DMS 273 treated with DMSO at 0.1 percent for 48 hours (cell line): ENCODE results near the gene UBP1.
"Not testable (repeated sequence)": the region's sequence is repeated elsewhere in the genome, so short reads cannot be mapped to it uniquely, and the experiment has no call there.

Experiments used
- DNase-seq: peaks from one replicate; lab custom pipeline; 2025; lab: John Stamatoyannopoulos, UW

Gene UBP1

GRCh38 chr3:33391255-33391995 is 48.8 kb downstream of the UBP1 start:
- DNase-seq = no peak

- DNase-seq = no peak
Observed at GRCh38 chr3:33389908-33390307, 50.3 kb downstream of the UBP1 start.

DNA sequence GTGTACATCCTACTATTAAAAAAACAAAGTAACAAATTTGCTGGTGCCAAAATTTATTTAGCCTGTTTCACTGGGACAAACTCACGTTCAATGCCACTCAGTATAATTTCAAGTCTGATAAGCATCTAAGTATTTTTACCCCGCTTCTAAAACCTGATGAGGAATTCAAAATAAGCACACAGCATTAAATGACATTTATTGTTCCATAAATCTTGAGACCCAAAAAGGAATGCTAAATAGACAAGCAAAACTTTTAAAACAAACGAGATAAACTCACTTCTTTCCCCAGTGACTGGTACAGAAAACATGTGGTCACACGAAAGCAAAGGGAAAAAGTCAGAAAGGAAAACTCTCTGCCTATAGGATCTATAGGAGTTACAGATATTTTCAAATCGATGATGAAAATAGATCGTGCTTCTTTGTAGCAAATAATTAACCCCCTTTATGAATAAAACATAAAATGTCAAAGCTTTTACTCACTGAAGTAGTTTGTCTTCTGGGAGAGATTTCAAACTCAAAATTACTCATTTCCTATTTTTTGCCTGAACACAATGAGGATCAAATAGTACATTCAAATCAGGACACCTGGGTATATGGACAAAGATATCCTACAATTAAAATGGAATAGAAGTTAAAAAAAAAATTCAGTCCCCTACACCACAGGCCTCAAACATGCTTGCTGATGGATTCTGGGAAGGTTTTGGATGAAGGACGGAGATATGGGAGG is 51.7 kb downstream of the UBP1 start:
- no peak for DNase-seq

DNA sequence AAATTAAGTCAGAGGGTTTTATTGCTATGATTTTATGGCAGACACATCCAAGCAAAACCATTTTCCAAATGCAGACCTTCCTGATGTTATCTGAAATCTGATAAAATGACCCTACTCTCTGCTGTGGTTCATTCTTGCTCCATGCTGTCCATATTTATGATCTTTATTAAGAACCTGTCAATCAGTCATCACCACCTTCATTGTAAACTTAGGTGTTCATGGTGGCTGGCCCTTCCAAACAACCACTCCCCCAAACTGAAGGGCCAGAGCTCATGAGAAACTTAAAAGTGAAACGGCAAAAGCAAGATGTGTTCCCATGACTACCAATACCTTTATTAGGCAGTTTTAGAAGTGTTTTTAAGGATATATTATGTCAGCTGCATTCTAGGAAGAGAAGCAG is 53.6 kb downstream of the UBP1 start:
- DNase-seq = no peak

- no peak for DNase-seq
Observed at GRCh38 chr3:33385423-33385822, 54.8 kb downstream of the UBP1 start.

GRCh38 chr3:33383951-33384350 is 56.3 kb downstream of the UBP1 start:
- no peak for DNase-seq

DNA sequence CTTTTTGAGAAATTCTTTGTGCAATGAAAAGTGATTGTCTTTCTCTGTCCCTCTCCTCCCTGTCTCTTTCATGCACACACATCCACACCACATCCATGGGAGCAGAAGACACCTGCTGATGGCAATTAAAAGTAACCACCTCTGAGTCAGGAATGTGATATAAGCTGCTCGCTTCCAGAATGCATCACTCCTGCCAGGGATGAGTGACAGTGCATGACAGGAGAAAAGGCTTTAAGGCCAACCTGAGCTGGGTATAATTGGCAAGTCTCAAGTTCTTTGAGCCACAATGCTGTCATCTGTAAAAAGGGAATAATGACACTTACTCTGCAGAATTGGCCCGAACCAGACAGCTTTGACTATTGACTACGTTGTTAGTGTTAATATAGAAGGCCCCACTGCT is 59.6 kb downstream of the UBP1 start:
- no peak for DNase-seq

DNA sequence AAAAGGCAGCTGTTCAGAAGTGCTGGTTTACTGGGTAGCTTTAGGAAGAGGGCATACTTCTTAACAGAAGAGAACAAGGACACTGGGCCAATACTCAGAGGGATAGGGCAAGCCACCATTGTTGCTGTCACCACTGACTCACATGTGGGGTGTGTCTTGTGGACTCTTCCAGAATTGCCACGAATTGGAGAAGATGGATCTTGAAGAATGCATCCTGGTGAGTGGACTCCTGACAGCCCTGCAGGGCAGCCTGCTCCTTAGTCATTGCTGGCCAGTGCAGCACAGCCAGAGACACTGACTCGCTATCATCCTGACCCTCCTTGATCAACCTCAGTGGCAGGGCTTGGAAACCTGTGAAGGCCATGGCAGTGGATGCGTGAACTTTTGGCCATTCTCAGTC is 62.3 kb downstream of the UBP1 start:
- DNase-seq = no peak

DNA sequence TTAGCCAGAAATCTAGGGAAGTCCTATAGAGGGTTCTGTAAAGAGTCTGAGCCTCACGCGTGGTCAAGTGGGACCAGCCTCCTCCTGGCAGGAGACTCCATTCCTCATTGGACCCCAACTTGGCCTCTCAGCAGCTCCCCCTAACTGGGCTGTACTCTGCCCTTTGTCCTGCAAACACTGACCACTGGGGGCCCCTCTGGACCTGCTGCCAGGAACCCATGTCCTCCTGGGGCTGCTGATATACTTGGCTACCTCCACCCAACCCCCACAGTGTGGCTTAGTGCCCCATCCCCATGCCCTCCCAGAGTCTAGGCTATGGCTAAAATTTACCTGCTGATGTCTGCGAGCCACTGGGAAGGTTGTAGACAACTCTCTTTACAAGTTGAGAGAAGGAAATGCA is 62.7 kb downstream of the UBP1 start:
- DNase-seq = no peak

DNA sequence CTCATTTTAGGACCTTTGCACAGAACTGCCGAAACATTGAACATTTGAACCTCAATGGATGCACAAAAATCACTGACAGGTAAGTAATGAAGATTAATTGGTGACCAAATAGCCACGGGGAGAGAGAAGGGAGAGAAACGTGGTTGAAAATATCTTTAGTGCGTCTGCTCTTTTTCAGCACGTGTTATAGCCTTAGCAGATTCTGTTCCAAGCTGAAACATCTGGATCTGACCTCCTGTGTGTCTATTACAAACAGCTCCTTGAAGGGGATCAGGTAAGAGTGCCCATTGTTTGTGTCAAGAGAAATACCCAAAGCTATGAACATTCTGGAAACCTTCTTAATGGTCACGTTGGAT is 67.1 kb downstream of the UBP1 start:
- no peak for DNase-seq

DNA sequence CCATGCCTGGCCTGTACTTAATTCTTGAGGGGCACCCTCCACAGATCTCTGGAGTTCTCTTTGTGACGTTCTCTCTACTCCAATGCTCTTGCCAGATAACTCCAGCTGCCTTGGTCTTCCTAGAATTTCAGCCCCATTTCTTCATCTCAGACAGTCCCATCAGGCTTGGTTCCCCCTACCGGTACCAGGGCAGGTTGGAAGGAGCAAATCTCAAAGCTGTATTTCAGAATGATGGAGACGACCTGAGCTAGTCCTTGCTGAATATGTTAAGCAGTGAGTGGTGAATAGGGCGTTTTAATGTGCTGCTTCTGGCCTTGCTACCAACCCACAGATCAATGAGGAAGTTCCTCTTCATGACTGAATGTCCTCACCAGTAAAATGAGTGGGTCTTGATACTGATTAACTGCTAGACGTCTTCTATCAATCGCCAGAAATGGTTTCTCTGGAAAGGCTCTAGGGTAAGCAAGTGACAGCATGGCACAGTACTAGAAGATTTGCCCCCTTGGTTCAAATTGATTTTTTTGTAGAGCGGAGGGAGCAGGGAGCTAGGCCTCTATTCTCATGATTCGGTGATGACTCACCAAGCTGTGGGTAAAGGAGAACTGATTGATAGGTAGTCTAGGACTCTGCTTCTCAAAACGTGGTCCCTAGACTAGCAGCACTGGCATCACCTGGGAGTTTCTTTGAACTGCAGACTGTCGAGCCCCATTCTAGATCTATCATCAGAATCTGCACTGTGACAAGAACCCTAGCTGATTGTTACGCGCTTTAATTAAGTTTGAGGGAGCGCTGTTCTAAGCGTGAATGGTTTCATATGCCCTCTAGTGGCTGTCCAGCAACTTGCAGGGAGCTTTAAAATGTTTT is 67.8 kb downstream of the UBP1 start:
- no peak for DNase-seq

- no peak for DNase-seq
Observed at GRCh38 chr3:33364531-33365128, 75.6 kb downstream of the UBP1 start.

GRCh38 chr3:33364060-33364459 is 76.1 kb downstream of the UBP1 start:
- no peak for DNase-seq

- DNase-seq = no peak
Observed at GRCh38 chr3:33363113-33363800, 76.9 kb downstream of the UBP1 start.

DNA sequence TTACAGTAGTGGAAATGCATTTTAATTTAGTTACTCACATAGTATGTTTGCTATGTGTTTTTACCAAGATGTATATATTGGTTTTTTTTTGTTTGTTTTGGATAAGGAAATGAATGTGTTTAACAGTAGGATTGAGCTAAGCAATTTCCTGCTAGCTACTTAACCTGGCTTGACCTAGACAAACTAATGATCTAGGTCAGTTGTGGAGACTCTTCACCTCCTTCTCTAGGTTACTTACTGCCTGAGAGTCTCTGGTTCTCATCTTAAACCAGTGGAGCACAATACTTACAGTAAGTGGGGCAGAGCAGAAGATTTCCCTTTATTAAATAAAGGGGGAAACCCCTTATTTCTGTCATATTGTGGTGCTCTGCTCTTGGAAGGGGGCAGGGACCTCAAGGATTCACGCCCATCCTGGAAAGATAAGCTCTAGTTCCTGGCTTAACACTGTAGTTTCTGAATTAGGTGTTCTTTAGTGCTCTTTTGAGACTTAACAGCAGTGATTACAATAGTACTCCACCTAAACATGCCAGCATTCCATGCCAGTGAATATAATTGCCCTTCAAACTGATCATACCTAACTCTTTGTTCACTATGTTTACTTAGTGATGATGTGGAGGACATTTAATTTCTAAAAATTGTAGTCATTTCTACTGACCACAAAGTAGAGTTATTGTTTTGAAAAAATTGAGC is 79.9 kb downstream of the UBP1 start:
- DNase-seq = no peak

- DNase-seq = no peak
Observed at GRCh38 chr3:33358172-33358781, 81.9 kb downstream of the UBP1 start.

DNA sequence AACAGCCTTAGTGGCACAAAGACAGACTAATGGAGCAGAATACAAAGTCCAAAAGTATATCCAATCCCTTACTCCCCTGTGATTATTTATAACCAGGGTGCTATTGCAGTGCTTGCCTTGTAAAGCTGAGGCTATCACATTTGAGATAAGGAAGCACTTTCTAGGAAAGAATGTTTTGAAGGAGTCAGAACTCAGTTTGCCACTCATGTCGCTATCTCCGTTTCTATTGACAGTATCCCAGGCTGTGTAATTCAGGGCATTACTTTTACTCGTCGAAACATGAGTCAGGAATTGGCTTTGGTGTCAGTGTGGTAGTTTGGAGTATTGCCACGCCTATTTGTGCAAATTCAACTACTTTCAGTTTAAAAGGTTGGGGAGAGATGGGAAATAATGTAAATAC is 84.6 kb downstream of the UBP1 start:
- no peak for DNase-seq

GRCh38 chr3:33339758-33340157 is 100.4 kb downstream of the UBP1 start:
- DNase-seq = no peak

DNA sequence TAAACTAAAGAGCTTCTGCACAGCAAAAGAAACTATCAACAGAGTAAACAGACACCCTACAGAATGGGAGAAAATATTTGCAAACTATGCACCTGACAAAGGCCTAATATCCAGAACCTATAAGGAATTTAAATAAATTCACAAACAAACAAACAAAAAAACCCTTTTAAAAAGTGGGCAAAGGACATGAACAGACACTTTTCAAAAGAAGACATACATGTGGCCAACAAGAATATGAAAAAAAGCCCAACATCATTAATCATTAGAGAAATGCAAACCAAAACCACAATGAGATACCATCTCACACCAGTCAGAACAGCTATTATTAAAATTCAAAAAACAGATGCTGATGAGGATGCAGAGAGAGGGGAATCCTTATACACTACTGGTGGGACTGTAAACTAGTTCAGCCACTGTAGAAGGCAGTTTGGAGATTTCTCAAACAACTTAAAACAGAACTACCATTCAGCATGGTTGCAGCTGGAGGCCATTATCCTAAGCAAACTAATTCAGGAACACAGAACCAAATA is 101.2 kb downstream of the UBP1 start:
- DNase-seq = not testable (repeated sequence)
